ENCODE data around the gene UACA.
"Not testable (repeated sequence)": the region's sequence is repeated elsewhere in the genome, so short reads cannot be mapped to it uniquely, and the experiment has no call there.

UACA gene

GRCh38 chr15:70617076-70617910 is 146.1 kb downstream of the UACA start:
- Histone ChIP-seq H3K4me1 (ENCODE audit: control insufficient read depth, insufficient read depth, low read length) (no peaks in the 10 kb centered on the region), H3K27me3 (ENCODE audit: control insufficient read depth, insufficient read depth, low read length) (no peaks in the 10 kb centered on the region), H3K36me3 (ENCODE audit: control insufficient read depth, insufficient read depth, low read length) (no peaks in the 10 kb centered on the region), H3K9me3 (ENCODE audit: control insufficient read depth, low read length) (no peaks in the 10 kb centered on the region), H3K4me3 (ENCODE audit: low read length) (no peak overlapping the region), H3K9ac (ENCODE audit: low read length) (no peak overlapping the region)

- H3K9me3 ChIP-seq (ENCODE audit: control insufficient read depth, low read length); H3K4me1 ChIP-seq (ENCODE audit: control insufficient read depth, insufficient read depth, low read length); H3K9ac ChIP-seq (ENCODE audit: low read length); H3K27me3 ChIP-seq (ENCODE audit: control insufficient read depth, insufficient read depth, low read length); H3K4me3 ChIP-seq (ENCODE audit: low read length); H3K36me3 ChIP-seq (ENCODE audit: control insufficient read depth, insufficient read depth, low read length): not testable (repeated sequence)
Observed at GRCh38 chr15:70616311-70616756, 147.0 kb downstream of the UACA start.

- H3K36me3 ChIP-seq (ENCODE audit: control insufficient read depth, insufficient read depth, low read length), result no peaks in the 10 kb centered on the region
- H3K4me3 ChIP-seq (ENCODE audit: low read length), result no peak overlapping the region
- H3K9ac ChIP-seq (ENCODE audit: low read length), result no peak overlapping the region
Observed at GRCh38 chr15:70615435-70616310, 147.7 kb downstream of the UACA start.

GRCh38 chr15:70614221-70614620 is 149.1 kb downstream of the UACA start:
- no peaks in the 10 kb centered on the region for H3K36me3 ChIP-seq (ENCODE audit: control insufficient read depth, insufficient read depth, low read length)
- no peaks in the 10 kb centered on the region for H3K4me1 ChIP-seq (ENCODE audit: control insufficient read depth, insufficient read depth, low read length)
- no peaks in the 10 kb centered on the region for H3K27me3 ChIP-seq (ENCODE audit: control insufficient read depth, insufficient read depth, low read length)
- H3K9ac ChIP-seq (ENCODE audit: low read length), result no peak overlapping the region
- no peak overlapping the region for H3K4me3 ChIP-seq (ENCODE audit: low read length)
- H3K9me3 ChIP-seq (ENCODE audit: control insufficient read depth, low read length), result no peaks in the 10 kb centered on the region

More at GRCh38 chr15:70615435-70616310, 147.7 kb downstream of the UACA start:
- no peaks in the 10 kb centered on the region for H3K9me3 ChIP-seq (ENCODE audit: control insufficient read depth, low read length)
- no peaks in the 10 kb centered on the region for H3K4me1 ChIP-seq (ENCODE audit: control insufficient read depth, insufficient read depth, low read length)
- no peaks in the 10 kb centered on the region for H3K27me3 ChIP-seq (ENCODE audit: control insufficient read depth, insufficient read depth, low read length)

- Histone ChIP-seq H3K9me3 (ENCODE audit: control insufficient read depth, low read length) (no peaks in the 10 kb centered on the region), H3K4me1 (ENCODE audit: control insufficient read depth, insufficient read depth, low read length) (no peaks in the 10 kb centered on the region), H3K36me3 (ENCODE audit: control insufficient read depth, insufficient read depth, low read length) (no peaks in the 10 kb centered on the region), H3K4me3 (ENCODE audit: low read length) (no peak overlapping the region), H3K9ac (ENCODE audit: low read length) (no peak overlapping the region), H3K27me3 (ENCODE audit: control insufficient read depth, insufficient read depth, low read length) (no peaks in the 10 kb centered on the region)
Observed at GRCh38 chr15:70613271-70613670, 150.1 kb downstream of the UACA start.

GRCh38 chr15:70611286-70611685 is 152.1 kb downstream of the UACA start:
- Histone ChIP-seq H3K9ac (ENCODE audit: low read length) (no peak overlapping the region), H3K36me3 (ENCODE audit: control insufficient read depth, insufficient read depth, low read length) (no peaks in the 10 kb centered on the region), H3K9me3 (ENCODE audit: control insufficient read depth, low read length) (no peaks in the 10 kb centered on the region), H3K4me3 (ENCODE audit: low read length) (no peak overlapping the region), H3K4me1 (ENCODE audit: control insufficient read depth, insufficient read depth, low read length) (no peaks in the 10 kb centered on the region), H3K27me3 (ENCODE audit: control insufficient read depth, insufficient read depth, low read length) (no peaks in the 10 kb centered on the region)

- Histone ChIP-seq H3K4me3 (ENCODE audit: low read length) (no peak overlapping the region), H3K9ac (ENCODE audit: low read length) (no peak overlapping the region)
Observed at GRCh38 chr15:70610541-70610940, 152.8 kb downstream of the UACA start.

GRCh38 chr15:70609889-70610288 is 153.5 kb downstream of the UACA start:
- Histone ChIP-seq H3K9ac (ENCODE audit: low read length) (no peak overlapping the region), H3K4me3 (ENCODE audit: low read length) (no peak overlapping the region), H3K4me1 (ENCODE audit: control insufficient read depth, insufficient read depth, low read length) (no peaks in the 10 kb centered on the region), H3K27me3 (ENCODE audit: control insufficient read depth, insufficient read depth, low read length) (no peaks in the 10 kb centered on the region), H3K9me3 (ENCODE audit: control insufficient read depth, low read length) (no peaks in the 10 kb centered on the region), H3K36me3 (ENCODE audit: control insufficient read depth, insufficient read depth, low read length) (no peaks in the 10 kb centered on the region)

More at GRCh38 chr15:70610541-70610940, 152.8 kb downstream of the UACA start:
- H3K4me1 ChIP-seq (ENCODE audit: control insufficient read depth, insufficient read depth, low read length), result no peaks in the 10 kb centered on the region
- H3K36me3 ChIP-seq (ENCODE audit: control insufficient read depth, insufficient read depth, low read length), result no peaks in the 10 kb centered on the region
- no peaks in the 10 kb centered on the region for H3K27me3 ChIP-seq (ENCODE audit: control insufficient read depth, insufficient read depth, low read length)
- H3K9me3 ChIP-seq (ENCODE audit: control insufficient read depth, low read length), result no peaks in the 10 kb centered on the region

- no peaks in the 10 kb centered on the region for H3K4me1 ChIP-seq (ENCODE audit: control insufficient read depth, insufficient read depth, low read length)
- H3K36me3 ChIP-seq (ENCODE audit: control insufficient read depth, insufficient read depth, low read length), result no peaks in the 10 kb centered on the region
- no peak overlapping the region for H3K4me3 ChIP-seq (ENCODE audit: low read length)
- H3K9me3 ChIP-seq (ENCODE audit: control insufficient read depth, low read length), result no peaks in the 10 kb centered on the region
- no peaks in the 10 kb centered on the region for H3K27me3 ChIP-seq (ENCODE audit: control insufficient read depth, insufficient read depth, low read length)
- no peak overlapping the region for H3K9ac ChIP-seq (ENCODE audit: low read length)
Observed at GRCh38 chr15:70608144-70608543, 155.2 kb downstream of the UACA start.

- Histone ChIP-seq H3K4me3 (ENCODE audit: low read length) (no peak overlapping the region), H3K36me3 (ENCODE audit: control insufficient read depth, insufficient read depth, low read length) (no peaks in the 10 kb centered on the region), H3K27me3 (ENCODE audit: control insufficient read depth, insufficient read depth, low read length) (no peaks in the 10 kb centered on the region), H3K9me3 (ENCODE audit: control insufficient read depth, low read length) (no peaks in the 10 kb centered on the region), H3K9ac (ENCODE audit: low read length) (no peak overlapping the region), H3K4me1 (ENCODE audit: control insufficient read depth, insufficient read depth, low read length) (no peaks in the 10 kb centered on the region)
Observed at GRCh38 chr15:70605606-70606410, 157.6 kb downstream of the UACA start.

GRCh38 chr15:70604666-70605315 is 158.6 kb downstream of the UACA start:
- H3K27me3 ChIP-seq (ENCODE audit: control insufficient read depth, insufficient read depth, low read length), result no peaks in the 10 kb centered on the region
- H3K9ac ChIP-seq (ENCODE audit: low read length), result no peak overlapping the region
- no peaks in the 10 kb centered on the region for H3K36me3 ChIP-seq (ENCODE audit: control insufficient read depth, insufficient read depth, low read length)
- no peaks in the 10 kb centered on the region for H3K4me1 ChIP-seq (ENCODE audit: control insufficient read depth, insufficient read depth, low read length)
- no peak overlapping the region for H3K4me3 ChIP-seq (ENCODE audit: low read length)
- no peaks in the 10 kb centered on the region for H3K9me3 ChIP-seq (ENCODE audit: control insufficient read depth, low read length)

Data from mucosa of stomach (tissue), 1 donor.